Stomach (tissue), 4 donors: Measurements from ENCODE around the gene PRKCB.

ENCODE experiments used
- EP300 ChIP-seq: sonication (generic); formaldehyde crosslinking; IDR thresholded peaks from one replicate; pipeline ENCODE4 v1.6.1; 2017; ENCODE audit warnings: antibody characterized with exemption
- POLR2A ChIP-seq, 4 donors: fragments of 450-650 bp; IDR thresholded peaks; one replicate each; pipeline ENCODE4 v1.6.1; 2016; ENCODE audit warnings: antibody characterized with exemption in 4 of 4, control low read depth in 2 of 4, mild to moderate bottlenecking in 1 of 4, moderate library complexity in 1 of 4
- POLR2AphosphoS5 ChIP-seq, 3 donors: sonication (generic); formaldehyde crosslinking; IDR thresholded peaks; one replicate each; pipeline ENCODE4 v1.6.1; 2016; ENCODE audit warnings: antibody characterized with exemption in 3 of 3
- TF ChIP-seq, protein P1 (sequence below), 7 experiments: fragments of 450-650 bp in 4 of 7; fragments of 200-600 bp in 3 of 7; sonication (generic) in 3 of 7; IDR thresholded peaks; one replicate each; pipeline ENCODE4 v1.5.1; 2016 to 2019; ENCODE audit warnings: antibody characterized with exemption in 7 of 7, control low read depth in 2 of 7, mild to moderate bottlenecking in 1 of 7

DNA sequence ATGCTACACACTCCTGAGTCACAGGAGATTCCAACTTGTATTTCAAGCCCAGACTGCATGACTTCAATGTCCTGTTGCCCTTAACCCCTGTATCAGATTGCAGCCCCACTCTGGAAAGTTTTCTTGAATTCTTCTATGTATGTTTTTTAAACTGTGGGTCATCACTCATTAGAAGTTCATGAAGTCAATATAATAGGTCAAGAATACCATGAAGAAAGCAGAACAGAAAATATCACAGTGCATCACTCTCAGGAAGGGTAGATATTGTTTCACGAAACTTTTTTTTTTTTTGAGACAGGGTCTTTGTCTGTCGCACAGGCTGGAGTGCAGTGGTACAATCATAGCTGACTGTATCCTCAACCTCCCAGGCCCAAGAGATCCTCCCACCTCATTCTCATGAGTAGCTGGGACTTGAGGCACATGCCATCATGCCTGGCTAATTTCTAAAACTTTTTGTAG, 20.5 kb downstream of the PRKCB start:
- TF ChIP-seq, protein P1, sequence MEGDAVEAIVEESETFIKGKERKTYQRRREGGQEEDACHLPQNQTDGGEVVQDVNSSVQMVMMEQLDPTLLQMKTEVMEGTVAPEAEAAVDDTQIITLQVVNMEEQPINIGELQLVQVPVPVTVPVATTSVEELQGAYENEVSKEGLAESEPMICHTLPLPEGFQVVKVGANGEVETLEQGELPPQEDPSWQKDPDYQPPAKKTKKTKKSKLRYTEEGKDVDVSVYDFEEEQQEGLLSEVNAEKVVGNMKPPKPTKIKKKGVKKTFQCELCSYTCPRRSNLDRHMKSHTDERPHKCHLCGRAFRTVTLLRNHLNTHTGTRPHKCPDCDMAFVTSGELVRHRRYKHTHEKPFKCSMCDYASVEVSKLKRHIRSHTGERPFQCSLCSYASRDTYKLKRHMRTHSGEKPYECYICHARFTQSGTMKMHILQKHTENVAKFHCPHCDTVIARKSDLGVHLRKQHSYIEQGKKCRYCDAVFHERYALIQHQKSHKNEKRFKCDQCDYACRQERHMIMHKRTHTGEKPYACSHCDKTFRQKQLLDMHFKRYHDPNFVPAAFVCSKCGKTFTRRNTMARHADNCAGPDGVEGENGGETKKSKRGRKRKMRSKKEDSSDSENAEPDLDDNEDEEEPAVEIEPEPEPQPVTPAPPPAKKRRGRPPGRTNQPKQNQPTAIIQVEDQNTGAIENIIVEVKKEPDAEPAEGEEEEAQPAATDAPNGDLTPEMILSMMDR (IDR thresholded peaks at IDR 0.05): no peak
- TF ChIP-seq POLR2A (IDR thresholded peaks at IDR 0.05) (no peak), POLR2AphosphoS5 (IDR thresholded peaks at IDR 0.05) (no peak), EP300 (no peak)
